Progenitor cell of endocrine pancreas (in vitro differentiated cells): ENCODE data around the gene NMT1. TPM values are rescaled to one million over a fixed set of nuclear protein-coding genes. Genes with fewer than 3 reads are reported as not detected.

Experiments
- DNase-seq: peaks from one replicate; pipeline ENCODE4 v3.0.0; 2021; ENCODE audit warnings: low spot score; ENCODE audit not compliant: unreplicated experiment
- H3K27ac Mint-ChIP-seq: 2 replicates; pipeline ENCODE4 v1.8.0; 2021; ENCODE audit warnings: mild to moderate bottlenecking, moderate library complexity, mixed read lengths
- H3K27me3 Mint-ChIP-seq: 2 replicates; pipeline ENCODE4 v1.8.0; 2021; ENCODE audit warnings: mixed read lengths
- H3K36me3 Mint-ChIP-seq: 2 replicates; pipeline ENCODE4 v1.8.0; 2022; ENCODE audit warnings: mixed read lengths; ENCODE audit not compliant: insufficient read depth
- H3K4me1 Mint-ChIP-seq: 2 replicates; pipeline ENCODE4 v1.8.0; 2021; ENCODE audit warnings: low read depth, mixed read lengths
- H3K4me3 Mint-ChIP-seq: 2 replicates; pipeline ENCODE4 v1.8.0; 2021; ENCODE audit warnings: low read depth, mild to moderate bottlenecking, moderate library complexity, mixed read lengths
- H3K9me3 Mint-ChIP-seq: 2 replicates; pipeline ENCODE4 v1.8.0; 2021; ENCODE audit warnings: low read depth, mixed read lengths
- CTCF ChIP-seq: fragments of 200-600 bp; sonication (generic); IDR thresholded peaks from one replicate; pipeline ENCODE4 v1.5.0; 2021; ENCODE audit warnings: antibody characterized with exemption, mild to moderate bottlenecking; ENCODE audit not compliant: unreplicated experiment
- total RNA-seq: library from RNA; stranded (reverse); gene quantifications from 2 replicates; pipeline ENCODE4 v1.2.1, GENCODE V29; 2021

Gene NMT1
- total RNA-seq, 1 donor from 2014 or later, result 97.4 TPM

GRCh38 chr17:45032174-45032541 is 29.0 kb upstream of the NMT1 start:
- no peaks in the 10 kb centered on the region for H3K27me3 Mint-ChIP-seq
- H3K9me3 Mint-ChIP-seq, result no peaks in the 10 kb centered on the region
- H3K36me3 Mint-ChIP-seq, result peaks cover 13% of the 10 kb centered on the region
- H3K27ac Mint-ChIP-seq, result peak overlapping the region; percentile 80
- TF ChIP-seq CTCF, result no peak
- H3K4me3 Mint-ChIP-seq, result no peak overlapping the region
- DNase-seq, result no peak
- no peaks in the 10 kb centered on the region for H3K4me1 Mint-ChIP-seq

GRCh38 chr17:45034599-45034998 is 26.5 kb upstream of the NMT1 start:
- Mint-ChIP-seq H3K4me3 (no peak overlapping the region), H3K36me3 (peaks cover 10% of the 10 kb centered on the region), H3K4me1 (no peaks in the 10 kb centered on the region), H3K27ac (peak overlapping the region; percentile 64), H3K27me3 (no peaks in the 10 kb centered on the region), H3K9me3 (no peaks in the 10 kb centered on the region)
- no peak for TF ChIP-seq CTCF
- DNase-seq, result no peak

- Mint-ChIP-seq H3K4me1 (no peaks in the 10 kb centered on the region), H3K9me3 (no peaks in the 10 kb centered on the region), H3K36me3 (peaks cover 9% of the 10 kb centered on the region), H3K27me3 (no peaks in the 10 kb centered on the region), H3K4me3 (no peak overlapping the region), H3K27ac (no peak overlapping the region)
- TF ChIP-seq CTCF, result no peak
- no peak for DNase-seq
These were observed 25.3 kb upstream of the NMT1 start for GRCh38 chr17:45035848-45036247.

GRCh38 chr17:45036691-45037090 is 24.4 kb upstream of the NMT1 start:
- peak overlapping the region; percentile 37 for H3K27ac Mint-ChIP-seq
- no peaks in the 10 kb centered on the region for H3K4me1 Mint-ChIP-seq
- no peaks in the 10 kb centered on the region for H3K27me3 Mint-ChIP-seq
- TF ChIP-seq CTCF, result no peak
- no peak for DNase-seq
- H3K4me3 Mint-ChIP-seq, result no peak overlapping the region
- H3K36me3 Mint-ChIP-seq, result peaks cover 9% of the 10 kb centered on the region
- H3K9me3 Mint-ChIP-seq, result no peaks in the 10 kb centered on the region

- no peak overlapping the region for H3K27ac Mint-ChIP-seq
- TF ChIP-seq CTCF, result no peak
- H3K4me1 Mint-ChIP-seq, result peaks cover 3% of the 10 kb centered on the region
- peaks cover 3% of the 10 kb centered on the region for H3K36me3 Mint-ChIP-seq
- no peaks in the 10 kb centered on the region for H3K9me3 Mint-ChIP-seq
- no peak overlapping the region for H3K4me3 Mint-ChIP-seq
- no peaks in the 10 kb centered on the region for H3K27me3 Mint-ChIP-seq
- DNase-seq, result no peak
These were observed 22.1 kb upstream of the NMT1 start for GRCh38 chr17:45038728-45039634.
